Gastrocnemius medialis (tissue), 4 donors: ENCODE results near the gene ZNF853.

Source experiments
- POLR2A ChIP-seq, 2 donors: fragments of 450-650 bp; IDR thresholded peaks; one replicate each; pipeline ENCODE4 v1.6.1; 2017; ENCODE audit warnings: antibody characterized with exemption in 2 of 2, mild to moderate bottlenecking in 2 of 2, moderate library complexity in 2 of 2
- TF ChIP-seq, protein P1 (sequence below), 5 experiments: fragments of 450-650 bp in 3 of 5; fragments of 200-600 bp in 2 of 5; sonication (generic) in 2 of 5; IDR thresholded peaks in 4 of 5; conservative IDR thresholded peaks in 1 of 5; 1 replicate in 4 of 5; 2 replicates in 1 of 5; pipeline ENCODE4 v1.5.1; 2016 to 2019; ENCODE audit warnings: antibody characterized with exemption in 5 of 5, mild to moderate bottlenecking in 3 of 5, moderate library complexity in 3 of 5

DNA sequence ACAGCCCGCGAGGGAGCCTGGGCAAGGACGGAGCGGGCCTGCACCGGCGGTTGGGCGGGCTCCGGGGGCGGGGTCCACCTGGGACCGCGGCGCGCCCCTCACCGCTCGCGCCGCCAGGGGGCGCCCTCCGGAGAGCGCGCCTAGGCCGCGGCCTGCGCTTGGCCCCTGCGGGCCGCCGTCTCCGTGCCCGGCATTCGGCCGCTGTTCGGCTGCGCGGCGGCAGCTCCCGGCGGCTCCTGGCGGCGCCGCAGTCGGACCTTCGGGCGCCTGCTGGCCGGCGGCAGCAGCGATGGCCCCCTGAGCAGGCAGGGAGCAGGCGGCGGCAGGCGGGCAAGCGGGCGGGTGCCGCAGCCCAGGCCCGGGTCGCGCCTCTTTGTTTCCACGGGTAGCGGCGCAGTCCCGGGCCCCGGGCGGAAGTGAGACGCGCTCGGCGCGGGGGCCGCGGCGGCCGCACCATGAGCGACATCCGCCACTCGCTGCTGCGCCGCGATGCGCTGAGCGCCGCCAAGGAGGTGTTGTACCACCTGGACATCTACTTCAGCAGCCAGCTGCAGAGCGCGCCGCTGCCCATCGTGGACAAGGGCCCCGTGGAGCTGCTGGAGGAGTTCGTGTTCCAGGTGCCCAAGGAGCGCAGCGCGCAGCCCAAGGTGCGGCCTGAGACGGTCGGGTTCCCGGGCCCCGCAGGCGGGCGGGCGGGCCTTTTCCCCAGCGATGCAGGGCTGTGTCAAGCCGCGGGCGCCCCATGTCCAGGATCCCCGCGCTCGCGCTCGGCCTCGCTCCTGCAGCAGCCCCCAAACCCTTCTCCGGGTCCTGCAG, 25.4 kb upstream of the ZNF853 start, which contains the start of gene INTS15:
- TF ChIP-seq, protein P1, sequence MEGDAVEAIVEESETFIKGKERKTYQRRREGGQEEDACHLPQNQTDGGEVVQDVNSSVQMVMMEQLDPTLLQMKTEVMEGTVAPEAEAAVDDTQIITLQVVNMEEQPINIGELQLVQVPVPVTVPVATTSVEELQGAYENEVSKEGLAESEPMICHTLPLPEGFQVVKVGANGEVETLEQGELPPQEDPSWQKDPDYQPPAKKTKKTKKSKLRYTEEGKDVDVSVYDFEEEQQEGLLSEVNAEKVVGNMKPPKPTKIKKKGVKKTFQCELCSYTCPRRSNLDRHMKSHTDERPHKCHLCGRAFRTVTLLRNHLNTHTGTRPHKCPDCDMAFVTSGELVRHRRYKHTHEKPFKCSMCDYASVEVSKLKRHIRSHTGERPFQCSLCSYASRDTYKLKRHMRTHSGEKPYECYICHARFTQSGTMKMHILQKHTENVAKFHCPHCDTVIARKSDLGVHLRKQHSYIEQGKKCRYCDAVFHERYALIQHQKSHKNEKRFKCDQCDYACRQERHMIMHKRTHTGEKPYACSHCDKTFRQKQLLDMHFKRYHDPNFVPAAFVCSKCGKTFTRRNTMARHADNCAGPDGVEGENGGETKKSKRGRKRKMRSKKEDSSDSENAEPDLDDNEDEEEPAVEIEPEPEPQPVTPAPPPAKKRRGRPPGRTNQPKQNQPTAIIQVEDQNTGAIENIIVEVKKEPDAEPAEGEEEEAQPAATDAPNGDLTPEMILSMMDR (IDR thresholded peaks at IDR 0.05 in 4 of 5, conservative IDR thresholded peaks at IDR 0.05 in 1 of 5): peak; percentile 52 to 99 (median 98)
- peak; percentile 80 to 85 for TF ChIP-seq POLR2A (IDR thresholded peaks at IDR 0.05)
